IMR-90 (cell line): ENCODE measurements around the gene FRMD4B. TPM values are rescaled to one million over a fixed set of nuclear protein-coding genes. Genes with fewer than 3 reads are reported as not detected.

ENCODE experiments used
- ATAC-seq: fragments of 200-7000 bp; cut with Tn5 transposase; 2 replicates; pipeline ENCODE4 v1.9.1; 2020; ENCODE audit warnings: low read depth, mild to moderate bottlenecking, moderate library complexity
- BruUV-seq: library from RNA; stranded (reverse); fragments of 400-500 nt; replicated peaks from 2 replicates; lab custom pipeline; 2021; lab: Mats Ljungman, UMichigan
- CTCF ChIA-PET: fragments of 300-600 bp; formaldehyde crosslinking; extraction: SDS; loops from one replicate; lab custom pipeline; 2021; ENCODE audit warnings: antibody characterized with exemption; lab: Yijun Ruan, JAX
- POLR2A ChIA-PET: fragments of 300-600 bp; sonication (Branson Sonifier 250); formaldehyde crosslinking; loops from one replicate; lab custom pipeline; 2022; ENCODE audit warnings: antibody characterized with exemption; ENCODE audit not compliant: unreplicated experiment; lab: Charles Lee
- DNase-seq: peaks from one replicate; pipeline ENCODE4 v3.0.0; 2013
- H2AFZ ChIP-seq: replicated peaks from 2 replicates; pipeline ENCODE3; 2013; ENCODE audit warnings: low read length, mild to moderate bottlenecking; ENCODE audit not compliant: poor library complexity
- H2AK5ac ChIP-seq: 2 replicates; pipeline ENCODE4 v1.6.1; 2013; ENCODE audit warnings: low read depth, low read length, inconsistent platforms
- H2AK9ac ChIP-seq: replicated peaks from 2 replicates; pipeline ENCODE3; 2013; ENCODE audit warnings: mild to moderate bottlenecking, low read depth, low read length, moderate library complexity; ENCODE audit not compliant: poor library complexity
- H2BK120ac ChIP-seq: 2 replicates; pipeline ENCODE4 v1.6.1; 2013; ENCODE audit warnings: low read depth, low read length, inconsistent platforms
- H2BK15ac ChIP-seq: 3 replicates; pipeline ENCODE4 v1.6.1; 2013; ENCODE audit warnings: low read depth, low read length, inconsistent platforms
- H2BK20ac ChIP-seq: 2 replicates; pipeline ENCODE4 v1.6.1; 2013; ENCODE audit warnings: low read depth, mild to moderate bottlenecking, inconsistent platforms, low read length, moderate library complexity
- H2BK5ac ChIP-seq: 2 replicates; pipeline ENCODE4 v1.6.1; 2013; ENCODE audit warnings: mild to moderate bottlenecking, low read depth, low read length, inconsistent platforms; ENCODE audit not compliant: poor library complexity, severe bottlenecking
- H3K14ac ChIP-seq: replicated peaks from 2 replicates; pipeline ENCODE4 v1.6.1; 2013; ENCODE audit warnings: low read depth, low read length, inconsistent platforms
- H3K18ac ChIP-seq: 2 replicates; pipeline ENCODE4 v1.6.1; 2013; ENCODE audit warnings: low read depth, low read length, control low read depth
- H3K23ac ChIP-seq: 2 replicates; pipeline ENCODE4 v1.6.1; 2013; ENCODE audit warnings: low read depth, low read length, inconsistent platforms
- H3K27ac ChIP-seq: 2 replicates; pipeline ENCODE4 v1.5.1; 2013; ENCODE audit warnings: mild to moderate bottlenecking, control low read depth, low read length; ENCODE audit not compliant: insufficient read depth
- H3K27me3 ChIP-seq: 2 replicates; pipeline ENCODE4 v1.6.1; 2013; ENCODE audit warnings: low read length; ENCODE audit not compliant: control insufficient read depth, insufficient read depth
- H3K36me3 ChIP-seq: 2 replicates; pipeline ENCODE4 v1.6.1; 2013; ENCODE audit warnings: low read length, mixed read lengths; ENCODE audit not compliant: control insufficient read depth, insufficient read depth
- H3K4ac ChIP-seq: 2 replicates; pipeline ENCODE4 v1.6.1; 2013; ENCODE audit warnings: low read depth, low read length, inconsistent platforms
- H3K4me1 ChIP-seq: 2 replicates; pipeline ENCODE4 v1.6.1; 2013; ENCODE audit warnings: low read length, mixed read lengths; ENCODE audit not compliant: control insufficient read depth, insufficient read depth
- H3K4me2 ChIP-seq: 2 replicates; pipeline ENCODE4 v1.6.1; 2013; ENCODE audit warnings: low read depth, mild to moderate bottlenecking, control low read depth, low read length, moderate library complexity
- H3K4me3 ChIP-seq: 2 replicates; pipeline ENCODE4 v1.5.1; 2013; ENCODE audit warnings: low read depth, mild to moderate bottlenecking, control low read depth, low read length, moderate library complexity; ENCODE audit not compliant: insufficient read depth
- H3K56ac ChIP-seq: 2 replicates; pipeline ENCODE4 v1.6.1; 2013; ENCODE audit warnings: low read length, inconsistent platforms; ENCODE audit not compliant: insufficient read depth; ENCODE audit errors: extremely low read depth
- H3K79me1 ChIP-seq, 2 experiments: 2 replicates each; pipeline ENCODE4 v1.6.1; 2013; ENCODE audit warnings: low read length in 2 of 2, inconsistent platforms in 1 of 2, low read depth in 1 of 2
- H3K9ac ChIP-seq: 2 replicates; pipeline ENCODE4 v1.6.1; 2013; ENCODE audit warnings: low read depth, low read length, control low read depth
- H3K9me1 ChIP-seq: 2 replicates; pipeline ENCODE4 v1.6.1; 2013; ENCODE audit warnings: low read length, inconsistent platforms; ENCODE audit not compliant: insufficient read depth
- H3K9me3 ChIP-seq: 2 replicates; pipeline ENCODE4 v1.6.1; 2013; ENCODE audit warnings: low read length; ENCODE audit not compliant: control insufficient read depth, insufficient read depth
- H4K20me1 ChIP-seq: 2 replicates; pipeline ENCODE4 v1.6.1; 2013; ENCODE audit warnings: low read length, inconsistent platforms; ENCODE audit not compliant: insufficient read depth
- H4K5ac ChIP-seq: 2 replicates; pipeline ENCODE4 v1.6.1; 2013; ENCODE audit warnings: mild to moderate bottlenecking, low read depth, low read length, control low read depth
- H4K8ac ChIP-seq, 2 experiments: 2 replicates each; pipeline ENCODE4 v1.6.1; 2013; ENCODE audit warnings: low read depth in 2 of 2, low read length in 2 of 2, control low read depth in 1 of 2, inconsistent platforms in 1 of 2
- H4K91ac ChIP-seq: 2 replicates; pipeline ENCODE4 v1.6.1; 2013; ENCODE audit warnings: low read depth, low read length, inconsistent platforms; ENCODE audit not compliant: insufficient read depth
- BHLHE40 ChIP-seq: fragments of 150-350 bp; IDR thresholded peaks from 2 replicates; pipeline ENCODE4 v1.6.1; 2016; ENCODE audit warnings: mild to moderate bottlenecking, low read depth, low read length
- CEBPB ChIP-seq: IDR thresholded peaks from 2 replicates; pipeline ENCODE4 v1.6.1; 2012; ENCODE audit warnings: low read depth, low read length, improper control_type of control experiment
- CHD1 ChIP-seq: IDR thresholded peaks from 2 replicates; pipeline ENCODE4 v1.6.1; 2012; ENCODE audit warnings: low read depth, low read length, improper control_type of control experiment
- CTCF ChIP-seq: conservative IDR thresholded peaks from 2 replicates; pipeline ENCODE4 v1.5.1; 2012; ENCODE audit warnings: mild to moderate bottlenecking, low read depth, low read length, improper control_type of control experiment
- ELK1 ChIP-seq: fragments of 150-350 bp; IDR thresholded peaks from 2 replicates; pipeline ENCODE4 v1.6.1; 2016; ENCODE audit warnings: low read depth, mild to moderate bottlenecking, low read length, moderate library complexity, borderline replicate concordance
- FOS ChIP-seq: fragments of 150-350 bp; IDR thresholded peaks from 2 replicates; pipeline ENCODE4 v1.6.1; 2016; ENCODE audit warnings: low read depth, low read length
- MAFK ChIP-seq: IDR thresholded peaks from 2 replicates; pipeline ENCODE4 v1.6.1; 2012; ENCODE audit warnings: low read depth, low read length, improper control_type of control experiment
- MAZ ChIP-seq: IDR thresholded peaks from 2 replicates; pipeline ENCODE4 v1.6.1; 2012; ENCODE audit warnings: low read depth, mild to moderate bottlenecking, low read length, improper control_type of control experiment, moderate library complexity, borderline replicate concordance
- MXI1 ChIP-seq: IDR thresholded peaks from 2 replicates; pipeline ENCODE4 v1.6.1; 2012; ENCODE audit warnings: low read depth, mild to moderate bottlenecking, low read length, moderate library complexity, borderline replicate concordance
- NFE2L2 ChIP-seq: fragments of 150-350 bp; IDR thresholded peaks from 2 replicates; pipeline ENCODE4 v1.6.1; 2016; ENCODE audit warnings: low read depth, mild to moderate bottlenecking, low read length
- POLR2A ChIP-seq: IDR thresholded peaks from 2 replicates; pipeline ENCODE4 v1.6.1; 2012; ENCODE audit warnings: mild to moderate bottlenecking, low read depth, low read length
- RAD21 ChIP-seq: IDR thresholded peaks from 2 replicates; pipeline ENCODE4 v1.6.1; 2012; ENCODE audit warnings: low read length, improper control_type of control experiment
- RCOR1 ChIP-seq: IDR thresholded peaks from 2 replicates; pipeline ENCODE4 v1.6.1; 2012; ENCODE audit warnings: mild to moderate bottlenecking, low read length, improper control_type of control experiment; ENCODE audit not compliant: insufficient replicate concordance
- RFX5 ChIP-seq: IDR thresholded peaks from 2 replicates; pipeline ENCODE4 v1.8.0; 2012; ENCODE audit warnings: low read depth, mild to moderate bottlenecking, low read length, moderate library complexity
- SMC3 ChIP-seq: fragments of 150-350 bp; IDR thresholded peaks from 2 replicates; pipeline ENCODE4 v1.6.1; 2016; ENCODE audit warnings: low read depth, mild to moderate bottlenecking, antibody characterized with exemption, low read length, moderate library complexity
- USF2 ChIP-seq: fragments of 150-350 bp; IDR thresholded peaks from 2 replicates; pipeline ENCODE4 v1.6.1; 2017; ENCODE audit warnings: mild to moderate bottlenecking, antibody characterized with exemption, low read length, low read depth
- WGBS, 2 experiments: methylation state at CpG; one replicate each; pipeline versions ENCODE4 v1.1.5 to v1.1.7; 2013; ENCODE audit warnings: missing lambda C conversion rate in 2 of 2; ENCODE audit not compliant: insufficient read length in 1 of 2; ENCODE audit errors: extremely low coverage in 2 of 2; 5-methylcytosine and 5-hydroxymethylcytosine counted together
- dilution Hi-C: fragments of 300-500 bp; cut with HindIII; formaldehyde crosslinking; loops from one replicate; pipeline ENCODE4 v1.14.3; 2018; ENCODE audit warnings: low sequenced_read_pairs; ENCODE audit not compliant: unreplicated experiment
- in situ Hi-C: fragments of 300-500 bp; cut with MboI; formaldehyde crosslinking; loops from 3 replicates; pipeline ENCODE4 v1.14.3; 2019; ENCODE audit warnings: low sequenced_read_pairs, inconsistent platforms, mixed read lengths
- intact Hi-C: fragments of 100-400 bp; cut with micrococcal nuclease; formaldehyde crosslinking; loops from 2 replicates; pipeline ENCODE4 v1.10.0; 2022
- polyA plus RNA-seq, 3 experiments: library from polyadenylated mRNA; depleted of rRNA; stranded (reverse); fragments of >200 nt; gene quantifications; 2 replicates each; pipeline ENCODE4 v1.2.3, GENCODE V29; 2012; ENCODE audit warnings: low replicate concordance in 1 of 3
- total RNA-seq: library from RNA; depleted of rRNA; stranded (reverse); fragments of >200 nt; gene quantifications from 2 replicates; pipeline ENCODE4 v1.2.3, GENCODE V29; 2012

The FRMD4B gene
- total and polyA plus RNA-seq, 2 of the 4 experiments (the other 2 are of a cell fraction), result 0.14 to 0.36 TPM

GRCh38 chr3:69378112-69378802 is 7.6 kb downstream of the FRMD4B start:
- Histone ChIP-seq H3K56ac (no peak overlapping the region), H4K20me1 (no peaks in the 10 kb centered on the region), H3K4me3 (no peak overlapping the region), H2AK5ac (no peak overlapping the region), H3K4ac (no peak overlapping the region), H3K4me1 (no peaks in the 10 kb centered on the region), H2BK5ac (no peak overlapping the region), H3K23ac (no peak overlapping the region), H2BK120ac (no peak overlapping the region), H2AFZ (no peak overlapping the region), H2BK15ac (no peak overlapping the region), H3K79me1 (no peaks in the 10 kb centered on the region), H3K9me1 (no peaks in the 10 kb centered on the region), H4K91ac (no peak overlapping the region), H2AK9ac (no peak overlapping the region), H3K18ac (no peak overlapping the region), H3K27ac (no peak overlapping the region), H4K8ac (no peak overlapping the region), H3K27me3 (no peaks in the 10 kb centered on the region; the same call in 1 of the 2 replicates), H3K14ac (no peak overlapping the region), H3K36me3 (no peaks in the 10 kb centered on the region), H2BK20ac (no peak overlapping the region), H4K5ac (no peak overlapping the region), H3K9ac (no peak overlapping the region), H3K9me3 (no peaks in the 10 kb centered on the region), H3K4me2 (no peak overlapping the region)
- 74% methylated on average over 2 of the region's 3 CpGs; no CpG with 5 or more reads in 1 of the 2 experiments for WGBS, 2 experiments
- in situ Hi-C loops, result no loop called here
- ChIA-PET POLR2A (no interaction called here), CTCF (no interaction called here)
- ATAC-seq (no peak), DNase-seq (no peak)
- no peak for TF ChIP-seq MAZ
- no peak for TF ChIP-seq FOS
- TF ChIP-seq BHLHE40, result no peak
- no peak for TF ChIP-seq NFE2L2
- no peak for TF ChIP-seq RFX5
- no peak for TF ChIP-seq RAD21
- TF ChIP-seq CEBPB, result no peak
- TF ChIP-seq MXI1, result no peak
- TF ChIP-seq SMC3, result no peak
- TF ChIP-seq CHD1, result no peak
- TF ChIP-seq USF2, result no peak
- no peak for TF ChIP-seq RCOR1
- TF ChIP-seq MAFK, result no peak
- TF ChIP-seq CTCF, result no peak
- TF ChIP-seq POLR2A, result no peak
- no peak for TF ChIP-seq ELK1
- BruUV-seq, result no TSS peak
- dilution Hi-C loops, result no loop called here
- intact Hi-C loops, result no loop called here
